ENCODE data around the gene ATP8B3.

Gene ATP8B3

GRCh38 chr19:1811942-1812425 lies at the start of gene ATP8B3:
TSS of gene ATP8B3 (minus strand) at chr19:1812276. CDS start at chr19:1811736, 540 bp downstream.
- peak; percentile 69 for DNase-seq

DNA sequence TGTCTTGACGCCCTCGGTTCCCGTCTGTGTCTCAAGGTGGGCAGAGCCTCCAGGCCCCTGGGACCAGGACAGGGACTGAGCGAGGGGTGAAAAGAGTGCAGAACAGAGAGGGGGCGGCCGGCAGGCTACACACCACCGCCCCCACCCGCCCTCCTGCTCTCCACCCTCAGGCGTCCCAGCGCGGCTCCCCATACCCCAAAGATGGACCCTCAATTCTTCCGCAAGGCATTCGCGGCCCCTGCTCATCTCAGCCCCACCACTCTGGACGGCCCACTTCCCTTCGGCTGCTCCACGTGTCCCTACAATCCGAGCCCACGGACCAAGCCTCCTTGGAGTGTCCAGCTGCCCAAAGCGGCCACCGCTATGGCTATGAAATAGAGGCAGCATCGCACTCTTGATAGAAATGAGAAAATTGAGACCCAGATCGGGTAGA lies 49.5 kb upstream of the ATP8B3 start:
- no peak for DNase-seq

GRCh38 chr19:1860821-1861598 lies 48.9 kb upstream of the ATP8B3 start:
- no peak for DNase-seq

DNA sequence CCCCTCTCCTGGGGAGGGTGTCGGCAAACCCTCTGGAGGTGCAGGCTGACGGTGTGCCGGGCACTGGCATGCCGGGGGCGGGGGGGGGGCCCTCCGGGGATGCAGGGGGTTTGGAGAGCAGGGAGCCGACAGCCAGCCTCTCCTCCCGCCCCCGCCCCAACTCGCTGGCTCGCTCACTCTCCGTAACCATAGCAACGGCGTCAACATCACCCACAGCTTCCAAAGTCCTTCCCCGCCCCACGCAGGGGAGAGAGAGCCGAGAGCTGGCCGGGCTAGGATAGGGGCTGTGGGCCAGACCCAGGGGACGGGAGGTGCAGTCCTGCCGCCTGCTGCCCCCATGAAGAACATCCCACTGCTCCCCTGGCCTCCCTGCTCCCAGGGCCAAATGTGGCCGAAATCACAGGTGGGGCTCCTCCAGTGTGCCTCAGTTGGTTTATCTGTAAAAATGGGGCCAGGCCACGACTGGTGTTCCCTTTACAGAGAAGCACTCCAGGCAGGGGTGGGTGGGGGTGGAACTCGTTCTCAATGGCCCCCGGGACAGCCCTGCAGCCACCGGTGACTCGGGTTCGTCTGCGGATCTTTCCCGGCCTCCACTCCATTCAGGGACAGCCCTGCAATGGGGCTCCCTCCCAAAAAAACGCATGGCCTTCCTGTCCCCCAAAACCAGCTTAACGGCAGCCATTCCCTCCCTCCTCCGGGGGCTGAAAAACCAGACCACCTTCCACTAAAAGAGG lies 48.1 kb upstream of the ATP8B3 start:
- DNase-seq = peak; percentile 50

DNA sequence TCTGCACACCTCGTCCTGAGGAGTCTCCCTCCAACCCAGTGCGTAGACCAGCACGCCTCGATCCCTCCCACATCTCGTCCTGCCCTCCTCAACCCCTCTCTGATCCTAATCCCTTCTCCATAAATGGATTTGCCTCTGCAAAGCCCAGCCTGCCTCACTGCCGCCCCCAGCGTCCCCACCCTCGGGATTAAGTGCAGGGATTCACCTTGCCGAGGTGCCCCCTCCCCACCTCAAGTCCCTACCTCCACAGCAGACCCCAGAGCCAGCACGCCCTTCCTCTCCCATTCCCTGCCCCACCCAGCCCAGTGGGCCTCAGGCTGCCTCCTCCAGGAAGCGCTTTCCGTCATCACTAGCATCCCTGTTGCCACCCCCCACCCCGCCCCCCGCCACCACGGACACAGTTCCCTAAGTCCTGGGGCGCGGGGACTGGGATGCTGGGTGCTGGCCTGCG lies 47.3 kb upstream of the ATP8B3 start:
- DNase-seq = no peak

- DNase-seq = no peak
Observed at GRCh38 chr19:1858412-1859081, 46.5 kb upstream of the ATP8B3 start.

DNA sequence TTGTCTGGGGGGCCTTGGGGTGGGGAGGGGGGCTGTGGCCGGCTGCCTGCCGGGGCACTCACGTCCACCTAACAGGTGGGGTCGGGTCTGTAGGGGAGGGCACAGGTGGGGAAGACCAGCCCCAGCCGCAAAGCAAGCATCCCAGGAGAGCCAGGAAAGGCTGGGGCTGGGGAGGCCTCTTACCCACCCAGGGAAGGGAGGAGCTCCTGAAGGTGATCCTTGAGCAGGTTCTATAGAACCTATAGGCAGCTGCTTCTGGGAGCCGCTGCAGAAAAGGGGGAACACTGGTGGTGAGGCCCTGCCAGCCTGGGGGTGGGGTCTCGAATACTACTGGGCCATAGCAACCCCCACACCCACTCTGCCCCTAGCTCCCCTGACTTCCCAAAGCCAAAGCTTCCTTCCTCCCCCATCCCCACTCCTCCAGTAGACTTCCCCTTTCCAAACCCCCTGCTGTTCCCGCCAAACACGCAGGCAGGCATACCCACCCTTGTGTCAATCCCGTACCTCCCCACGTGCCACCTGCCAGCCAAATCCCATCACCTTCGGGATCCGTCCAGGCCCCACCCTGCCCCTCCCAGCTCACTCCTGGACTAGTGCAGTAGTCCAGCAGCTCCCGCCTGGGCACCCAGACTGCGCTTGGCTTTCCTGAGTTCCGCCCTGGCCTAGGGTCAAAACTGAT lies 45.7 kb upstream of the ATP8B3 start:
- DNase-seq = no peak

DNA sequence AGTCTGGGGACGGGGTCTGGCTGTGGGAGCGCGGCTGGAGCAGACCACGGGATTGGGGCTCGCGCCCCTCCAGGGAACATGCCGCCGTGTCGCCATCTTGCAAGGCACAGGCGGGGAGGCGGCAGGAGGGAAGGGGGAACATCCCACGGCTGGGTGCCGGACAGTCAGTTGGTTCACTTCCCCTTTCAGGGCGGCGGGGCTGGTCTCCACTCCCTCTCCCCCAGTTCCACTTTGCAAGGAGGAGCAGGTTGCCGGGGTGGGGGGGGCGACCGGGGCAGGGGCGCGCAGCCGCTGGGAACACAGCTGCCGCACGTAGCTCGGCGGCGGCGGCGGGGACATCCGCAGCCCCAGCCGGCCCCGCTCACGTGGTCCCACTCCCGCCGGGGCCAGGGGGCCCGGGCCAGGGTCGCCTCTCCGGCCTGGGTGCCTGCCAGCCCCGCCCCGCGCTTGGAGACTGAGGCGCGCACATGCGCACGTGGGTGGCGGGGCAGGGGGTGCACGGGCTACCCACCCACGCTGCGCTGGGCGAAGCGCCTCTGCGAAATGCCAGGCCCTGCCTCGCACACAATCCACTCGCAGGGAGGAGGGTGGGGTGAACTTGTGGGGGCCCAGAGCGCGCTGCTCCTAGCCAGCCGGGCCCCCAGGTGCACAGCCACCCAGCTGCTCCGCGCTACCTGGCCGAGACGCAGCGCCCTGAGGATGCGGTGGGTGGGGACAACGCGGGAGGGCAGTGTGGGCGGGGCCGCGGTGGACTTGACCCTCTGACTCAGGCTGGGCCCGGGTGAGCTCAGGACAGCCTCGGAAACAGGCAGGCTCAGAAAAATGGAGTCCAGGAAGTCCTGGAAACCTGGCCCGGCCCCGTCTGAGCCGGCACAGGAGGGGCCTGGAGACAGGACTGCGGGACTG lies 44.9 kb upstream of the ATP8B3 start:
- peak; percentile 61 for DNase-seq

DNA sequence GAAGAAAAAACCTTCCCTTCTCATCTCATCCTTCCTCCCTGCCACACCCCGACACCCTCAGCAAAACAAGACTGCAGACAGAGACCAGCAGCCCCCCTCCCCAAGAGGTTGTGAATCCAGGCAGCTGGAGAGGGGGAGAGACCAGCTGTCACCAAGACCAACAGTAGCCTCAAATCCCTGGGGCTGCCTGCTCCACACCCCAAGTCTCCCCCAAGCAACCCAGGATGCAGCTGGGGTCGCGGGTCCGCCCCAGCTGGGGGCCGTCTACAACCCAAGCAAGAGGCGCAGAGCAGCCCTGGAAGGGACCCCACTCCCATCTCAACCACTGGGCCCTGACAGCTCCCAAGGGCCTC lies 44.2 kb upstream of the ATP8B3 start:
- no peak for DNase-seq

- DNase-seq = no peak
Observed at GRCh38 chr19:1855828-1856255, 43.8 kb upstream of the ATP8B3 start.

DNA sequence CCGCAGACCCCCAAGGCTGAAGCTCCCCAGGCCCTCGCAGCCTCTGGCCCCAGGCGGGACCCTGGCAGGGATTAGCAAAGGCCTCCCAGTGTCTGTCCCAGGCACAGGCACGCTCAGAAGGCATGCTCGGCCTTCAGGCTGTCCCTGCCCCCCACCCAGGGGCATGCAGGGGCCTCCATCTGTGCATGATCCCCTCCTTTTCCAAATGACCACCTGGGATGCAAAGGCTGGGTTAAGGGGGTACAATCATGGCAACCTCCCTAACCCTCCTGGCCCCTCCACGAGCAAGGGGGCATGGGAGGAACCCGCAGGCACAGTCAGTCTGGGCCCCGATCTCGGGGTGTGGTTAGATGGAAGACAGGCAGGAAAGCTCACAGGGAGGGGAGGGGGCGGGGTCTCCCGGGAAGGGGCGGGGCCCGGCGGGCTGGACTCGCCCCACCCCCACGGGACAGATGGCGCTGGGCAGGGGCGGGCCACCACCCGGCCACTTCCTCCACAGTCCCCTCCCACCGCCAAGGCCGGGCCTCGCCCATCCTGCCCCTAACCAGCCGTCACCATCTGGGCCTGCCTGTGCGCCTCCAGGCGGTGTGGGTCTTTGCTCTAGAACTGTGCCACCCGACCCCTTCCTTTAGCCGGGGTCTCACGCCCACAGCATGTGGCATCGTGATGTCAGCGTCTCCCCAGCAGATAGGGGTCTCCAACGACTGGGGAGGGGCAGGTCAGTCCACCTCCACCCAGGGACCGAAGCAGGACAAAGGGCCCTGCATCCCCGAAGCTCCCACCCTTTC lies 43.2 kb upstream of the ATP8B3 start:
- peak; percentile 65 for DNase-seq

- no peak for DNase-seq
Observed at GRCh38 chr19:1854542-1855039, 42.5 kb upstream of the ATP8B3 start.

DNA sequence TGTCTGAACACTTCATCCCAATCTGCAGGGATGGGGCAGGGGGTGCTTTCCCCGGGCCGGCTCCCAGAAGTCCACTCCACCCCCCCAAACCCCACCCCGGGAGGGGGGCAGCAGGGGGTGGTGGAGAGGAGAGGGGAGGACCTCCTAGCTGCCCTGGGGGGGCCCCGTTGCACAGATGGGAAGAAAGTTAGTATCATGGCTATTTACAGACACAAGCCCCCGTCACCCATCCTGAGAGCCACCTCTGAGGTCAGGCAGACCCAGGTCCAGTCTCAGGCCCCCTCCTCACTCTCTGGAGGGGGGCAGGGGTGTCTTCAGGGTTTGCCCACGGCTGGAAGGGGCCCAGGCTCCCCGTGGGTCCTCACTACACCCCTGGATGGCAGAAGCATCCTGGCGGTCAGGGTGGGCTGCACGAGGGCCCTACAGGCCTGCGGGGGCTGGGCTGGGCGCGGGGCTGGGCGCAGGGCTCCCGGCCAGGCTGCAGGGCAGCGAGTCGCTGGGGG lies 42.0 kb upstream of the ATP8B3 start:
- DNase-seq = no peak

DNA sequence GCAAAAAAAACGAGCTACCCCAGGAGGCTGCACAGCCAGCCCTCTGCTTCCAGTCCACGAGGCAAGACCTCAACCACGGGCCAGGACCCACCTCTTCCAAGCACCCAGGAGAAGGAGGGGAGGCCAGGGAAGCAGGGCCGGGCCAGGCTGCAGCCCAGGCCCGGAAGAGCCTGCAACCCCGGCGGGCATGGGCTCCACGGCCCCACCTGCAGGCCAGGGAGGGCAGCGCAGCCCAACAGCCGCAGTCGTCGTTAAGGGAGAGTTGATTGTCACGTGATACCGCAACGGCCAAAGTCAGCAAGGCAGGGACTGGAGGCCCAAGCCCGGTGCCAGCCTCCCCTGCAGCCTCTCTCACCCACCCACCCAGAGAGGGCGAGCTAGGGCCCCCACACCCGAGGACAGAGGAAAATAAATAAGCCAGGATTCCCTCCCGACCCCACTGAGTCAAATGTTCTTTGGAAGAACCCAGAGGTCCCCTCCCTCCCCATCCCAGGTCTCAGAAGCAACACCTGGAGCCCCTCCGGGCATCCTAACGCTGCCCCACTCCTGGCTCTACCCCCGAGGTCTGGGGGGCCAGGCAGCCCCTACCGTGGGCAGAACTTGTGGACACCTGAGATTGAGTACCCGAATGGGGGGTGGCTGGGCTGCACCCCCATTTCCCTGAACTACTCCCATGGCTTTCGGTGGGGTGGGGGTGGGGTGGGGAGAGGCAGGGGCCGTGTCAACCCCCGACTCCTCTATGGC lies 41.4 kb upstream of the ATP8B3 start:
- peak; percentile 82 for DNase-seq

- no peak for DNase-seq
Observed at GRCh38 chr19:1852581-1853128, 40.6 kb upstream of the ATP8B3 start.

- peak; percentile 70 for DNase-seq
Observed at GRCh38 chr19:1851654-1852580, 39.8 kb upstream of the ATP8B3 start.

DNA sequence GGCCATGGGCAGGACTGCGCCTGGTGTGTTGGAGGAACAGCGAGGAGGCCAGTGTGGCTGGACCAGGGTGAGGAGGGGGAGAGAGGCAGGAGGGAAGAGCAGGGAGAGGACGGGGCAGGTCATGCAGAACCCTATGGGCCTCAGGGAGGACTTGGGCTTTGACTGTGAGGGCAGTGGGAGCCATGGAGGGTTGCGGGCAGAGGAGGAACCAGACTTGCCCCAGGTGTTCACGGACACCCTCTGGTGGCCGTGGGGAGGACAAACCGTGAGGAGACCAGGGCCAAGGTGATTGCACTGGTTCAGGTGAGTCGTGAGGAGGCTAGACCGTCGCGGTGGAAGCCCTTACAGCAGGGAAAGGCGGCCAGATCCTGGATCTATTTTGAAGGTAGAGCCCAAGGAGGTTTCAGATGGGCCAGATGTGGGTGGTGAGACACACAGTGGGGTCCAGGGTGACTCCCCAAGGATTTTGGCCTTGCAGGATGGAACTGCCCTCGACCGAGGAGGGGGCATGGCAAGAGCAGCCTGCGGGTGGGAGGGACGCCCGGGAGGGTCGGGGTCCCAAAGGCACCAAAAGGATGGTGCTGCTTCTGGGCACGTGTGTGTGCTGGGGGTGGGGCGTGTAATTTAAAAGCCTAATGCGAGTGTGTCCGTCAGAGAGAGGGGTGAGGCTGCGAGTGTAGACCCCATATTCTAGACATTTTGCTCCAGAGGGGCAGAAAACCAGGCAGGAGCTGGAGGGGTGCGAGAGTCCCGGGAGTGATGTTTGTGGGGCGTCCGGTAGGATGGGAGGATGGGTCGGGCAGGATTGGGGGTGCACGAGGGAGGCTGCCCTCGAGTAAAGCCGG lies 39.0 kb upstream of the ATP8B3 start:
- no peak for DNase-seq

Data from stimulated activated CD4-positive, alpha-beta T cell treated with anti-CD3 and anti-CD28 coated beads, Interleukin-4, amount 100 ng/mL, for 1 hour (primary cell).